SKM-1 treated with dmso at 0.1 percent for 144 hours (cell line): ENCODE results near the gene SUCLG1.
"Not testable (repeated sequence)": the region's sequence is repeated elsewhere in the genome, so short reads cannot be mapped to it uniquely, and the experiment has no call there.

Source experiments
- DNase-seq: peaks from one replicate; lab custom pipeline; 2025; ENCODE audit not compliant: unreplicated experiment; lab: John Stamatoyannopoulos, UW

The SUCLG1 gene

DNA sequence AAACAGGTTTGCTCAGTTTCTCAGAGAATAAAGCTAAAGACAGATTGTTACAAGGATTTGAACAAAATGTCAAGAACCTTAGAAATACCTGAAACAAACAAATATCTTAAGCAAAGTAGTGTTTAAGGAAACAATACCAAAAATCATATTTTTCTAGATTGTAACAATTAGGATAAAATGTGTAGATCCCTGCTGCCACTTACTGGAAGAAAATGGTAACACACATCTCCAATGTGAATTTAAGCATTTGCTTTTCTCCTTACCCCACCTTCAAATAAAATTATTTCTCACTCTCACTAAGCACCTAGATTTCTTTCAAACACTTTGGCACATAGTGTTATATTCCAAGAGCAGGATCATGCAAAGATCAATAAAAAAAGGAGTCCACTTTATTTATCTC lies 34.9 kb downstream of the SUCLG1 start:
- DNase-seq: no peak

- DNase-seq: no peak
These were observed 37.3 kb downstream of the SUCLG1 start for GRCh38 chr2:84421791-84422190.

GRCh38 chr2:84421197-84421596 lies 37.9 kb downstream of the SUCLG1 start:
- no peak for DNase-seq

DNA sequence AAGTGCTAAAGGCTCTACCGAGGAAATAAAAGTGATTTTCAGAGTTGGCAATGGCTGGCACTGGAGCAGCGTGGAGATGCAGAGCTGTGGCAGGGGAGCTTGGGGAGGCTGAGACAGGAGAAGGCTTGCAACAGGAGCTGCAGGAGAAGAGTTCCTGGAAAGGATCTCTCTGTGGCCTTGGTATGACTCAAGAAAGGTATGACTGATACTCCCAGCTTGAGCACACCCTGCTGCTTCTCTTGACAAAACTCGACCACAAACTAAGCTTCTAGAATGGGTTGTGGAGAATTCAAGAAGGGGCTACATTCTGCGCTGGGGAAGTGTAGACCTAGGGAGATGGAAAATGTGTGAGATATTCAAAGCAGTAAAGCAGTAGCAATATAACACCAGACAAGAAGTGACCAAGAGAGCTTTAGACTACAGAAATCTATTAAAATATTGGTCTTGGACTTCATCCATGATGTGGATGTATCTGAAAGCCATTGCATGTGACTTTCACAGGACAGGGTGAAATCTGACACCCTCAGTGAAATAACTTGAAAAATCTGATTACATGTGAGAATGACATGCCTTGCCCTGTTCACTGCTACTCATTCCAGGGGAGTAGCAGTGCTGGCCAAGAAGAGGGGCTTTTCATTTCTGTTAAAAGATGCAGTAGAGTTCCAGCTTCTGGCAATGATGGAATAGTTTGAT lies 41.5 kb downstream of the SUCLG1 start:
- DNase-seq: no peak

DNA sequence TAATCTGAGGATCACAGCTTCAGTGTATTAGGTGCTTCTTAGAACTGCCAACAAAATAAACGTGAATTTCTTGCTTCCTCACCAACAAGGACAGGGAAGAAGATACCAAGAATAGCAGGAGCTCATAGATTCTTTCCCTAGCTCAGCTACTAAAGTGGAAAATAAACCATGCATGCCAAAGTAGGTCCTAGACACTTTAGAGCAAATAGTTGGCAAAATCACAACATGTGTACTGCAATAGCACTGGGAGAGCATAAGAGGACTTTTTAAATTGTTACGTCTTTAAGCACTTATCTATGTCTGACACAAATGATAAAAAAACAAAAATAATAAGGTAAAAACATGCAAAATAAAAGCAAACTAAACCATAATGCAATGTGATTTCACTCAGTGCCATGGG lies 49.5 kb downstream of the SUCLG1 start:
- no peak for DNase-seq

GRCh38 chr2:84402111-84402510 lies 57.0 kb downstream of the SUCLG1 start:
- DNase-seq: not testable (repeated sequence)

- not testable (repeated sequence) for DNase-seq
These were observed 59.2 kb downstream of the SUCLG1 start for GRCh38 chr2:84399839-84400238.

- no peak for DNase-seq
These were observed 63.3 kb downstream of the SUCLG1 start for GRCh38 chr2:84395820-84396219.

- no peak for DNase-seq
These were observed 64.5 kb downstream of the SUCLG1 start for GRCh38 chr2:84394628-84395027.

GRCh38 chr2:84393829-84394228 lies 65.3 kb downstream of the SUCLG1 start:
- no peak for DNase-seq

DNA sequence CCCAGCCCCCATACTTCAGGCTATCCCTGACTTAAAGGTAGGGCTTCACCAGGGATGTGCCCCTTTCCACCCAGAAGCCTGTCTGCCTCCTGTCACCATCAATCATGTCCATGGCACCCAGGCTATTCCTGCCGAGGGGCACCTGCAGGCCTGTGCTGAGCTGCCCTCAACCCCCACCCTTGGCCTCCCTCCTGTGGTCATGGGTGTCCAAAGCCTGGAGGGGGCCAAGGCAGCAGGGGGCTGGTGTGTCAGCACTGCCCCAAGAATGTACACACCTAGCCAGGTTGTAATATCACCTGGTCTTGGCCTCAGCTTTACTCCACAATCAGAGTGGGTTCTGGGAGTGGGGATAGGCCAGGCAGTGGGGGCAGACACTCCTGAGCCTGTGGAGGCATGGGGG lies 69.3 kb downstream of the SUCLG1 start:
- no peak for DNase-seq

DNA sequence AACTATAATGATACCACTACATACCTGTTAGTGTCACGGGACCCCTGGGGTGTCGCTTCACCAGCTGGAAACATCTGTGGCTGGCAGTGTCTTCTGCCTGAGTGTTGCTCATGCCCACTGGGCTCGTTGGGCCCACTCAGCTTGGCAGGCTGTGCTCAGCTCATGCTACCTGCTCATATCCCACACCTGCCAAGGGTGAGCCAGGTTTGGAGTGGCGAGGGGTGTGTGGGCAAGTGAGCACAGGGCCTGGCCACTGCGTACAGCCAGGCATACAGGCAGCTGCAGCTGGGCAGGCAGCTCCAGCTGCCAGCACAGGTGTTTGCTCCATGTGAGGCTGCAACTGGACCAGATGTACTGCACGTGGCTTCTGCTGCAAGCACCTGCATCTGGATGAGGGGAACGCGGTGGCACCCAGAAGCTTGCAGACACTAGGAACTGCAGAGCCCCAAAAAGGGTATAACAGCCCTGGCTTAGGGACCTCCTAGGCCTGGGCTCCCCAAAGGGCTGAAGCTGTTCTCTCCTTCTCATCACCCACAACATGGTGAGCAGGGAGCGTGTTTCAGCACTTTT lies 70.1 kb downstream of the SUCLG1 start:
- no peak for DNase-seq

DNA sequence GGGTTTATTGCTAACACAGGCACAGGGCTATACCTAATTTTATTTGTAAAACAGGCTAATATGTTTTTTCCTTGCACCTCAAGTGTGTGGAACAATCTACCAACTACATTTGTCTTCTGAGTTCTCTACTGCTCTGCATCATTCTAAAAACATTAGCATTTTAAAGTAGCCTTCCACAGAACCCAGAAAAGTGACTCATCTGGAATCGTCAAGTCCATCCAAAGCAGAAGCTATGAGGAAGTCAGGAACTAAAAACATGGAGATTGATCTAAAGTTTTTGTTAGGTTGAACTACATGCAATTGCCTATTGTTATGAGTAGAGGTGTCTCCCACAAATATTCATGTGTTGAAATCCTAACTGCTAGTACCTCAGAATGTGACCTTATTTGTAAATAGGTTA lies 70.9 kb downstream of the SUCLG1 start:
- no peak for DNase-seq

GRCh38 chr2:84386336-84387040 lies 72.6 kb downstream of the SUCLG1 start:
- DNase-seq: no peak

DNA sequence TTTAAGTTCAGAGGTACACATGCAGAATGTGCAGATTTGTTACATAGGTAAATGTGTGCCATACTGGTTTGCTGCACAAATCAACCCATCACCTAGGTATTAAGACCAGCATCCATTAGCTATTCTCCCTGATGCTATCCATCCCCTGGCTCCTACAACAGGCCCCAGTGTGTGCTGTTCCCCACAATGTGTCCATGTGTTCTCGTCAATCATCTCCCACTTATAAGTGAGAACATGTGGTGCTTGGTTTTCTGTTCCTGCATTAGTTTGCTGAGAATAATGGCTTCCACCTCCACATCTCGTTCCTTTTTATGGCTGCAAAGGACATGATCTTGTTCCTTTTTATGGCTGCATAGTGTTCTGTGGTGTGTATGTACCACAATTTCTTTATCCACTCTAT lies 75.8 kb downstream of the SUCLG1 start:
- no peak for DNase-seq

- DNase-seq: no peak
These were observed 78.2 kb downstream of the SUCLG1 start for GRCh38 chr2:84380875-84381274.

- no peak for DNase-seq
These were observed 80.1 kb downstream of the SUCLG1 start for GRCh38 chr2:84378960-84379359.

DNA sequence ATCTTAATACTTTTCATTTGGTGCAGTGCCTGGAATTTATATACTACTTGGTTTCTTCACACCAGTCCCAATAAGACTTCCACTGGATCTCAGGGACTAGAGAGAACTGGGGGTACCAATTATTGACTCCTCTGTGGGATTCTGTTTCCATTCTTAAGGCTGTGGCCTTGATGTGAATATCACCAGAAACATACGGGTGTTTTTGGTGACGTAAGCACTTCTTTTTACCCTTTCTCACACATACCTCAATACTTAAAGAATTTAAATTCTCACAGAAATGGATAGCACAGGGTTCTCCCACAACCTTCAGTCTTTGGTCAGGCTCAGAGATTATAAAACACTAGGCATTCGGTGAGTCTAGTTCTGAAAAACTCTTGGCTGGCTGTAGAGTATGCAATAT lies 84.1 kb downstream of the SUCLG1 start:
- no peak for DNase-seq

GRCh38 chr2:84373866-84374265 lies 85.2 kb downstream of the SUCLG1 start:
- DNase-seq: no peak
